ENCODE measurements around the gene SLC25A29.
"Not testable (repeated sequence)": the region's sequence is repeated elsewhere in the genome, so short reads cannot be mapped to it uniquely, and the experiment has no call there.

The SLC25A29 gene

GRCh38 chr14:100346306-100347091 lies 40.3 kb upstream of the SLC25A29 start:
- no peak overlapping the region for H3K4me3 ChIP-seq (ENCODE audit: low read length)
- TF ChIP-seq, protein P1, sequence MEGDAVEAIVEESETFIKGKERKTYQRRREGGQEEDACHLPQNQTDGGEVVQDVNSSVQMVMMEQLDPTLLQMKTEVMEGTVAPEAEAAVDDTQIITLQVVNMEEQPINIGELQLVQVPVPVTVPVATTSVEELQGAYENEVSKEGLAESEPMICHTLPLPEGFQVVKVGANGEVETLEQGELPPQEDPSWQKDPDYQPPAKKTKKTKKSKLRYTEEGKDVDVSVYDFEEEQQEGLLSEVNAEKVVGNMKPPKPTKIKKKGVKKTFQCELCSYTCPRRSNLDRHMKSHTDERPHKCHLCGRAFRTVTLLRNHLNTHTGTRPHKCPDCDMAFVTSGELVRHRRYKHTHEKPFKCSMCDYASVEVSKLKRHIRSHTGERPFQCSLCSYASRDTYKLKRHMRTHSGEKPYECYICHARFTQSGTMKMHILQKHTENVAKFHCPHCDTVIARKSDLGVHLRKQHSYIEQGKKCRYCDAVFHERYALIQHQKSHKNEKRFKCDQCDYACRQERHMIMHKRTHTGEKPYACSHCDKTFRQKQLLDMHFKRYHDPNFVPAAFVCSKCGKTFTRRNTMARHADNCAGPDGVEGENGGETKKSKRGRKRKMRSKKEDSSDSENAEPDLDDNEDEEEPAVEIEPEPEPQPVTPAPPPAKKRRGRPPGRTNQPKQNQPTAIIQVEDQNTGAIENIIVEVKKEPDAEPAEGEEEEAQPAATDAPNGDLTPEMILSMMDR (conservative IDR thresholded peaks at IDR 0.05; ENCODE audit: low read depth, low read length): no peak
- DNase-seq (ENCODE audit: low read depth): no peak

GRCh38 chr14:100345711-100346110 lies 39.5 kb upstream of the SLC25A29 start:
- TF ChIP-seq, protein P1 (conservative IDR thresholded peaks at IDR 0.05; ENCODE audit: low read depth, low read length): no peak

GRCh38 chr14:100344657-100345056 lies 38.4 kb upstream of the SLC25A29 start:
- DNase-seq (ENCODE audit: low read depth); H3K4me3 ChIP-seq (ENCODE audit: low read length): not testable (repeated sequence)

More at GRCh38 chr14:100345711-100346110, 39.5 kb upstream of the SLC25A29 start:
- DNase-seq (ENCODE audit: low read depth): no peak
- H3K4me3 ChIP-seq (ENCODE audit: low read length): no peak overlapping the region

DNA sequence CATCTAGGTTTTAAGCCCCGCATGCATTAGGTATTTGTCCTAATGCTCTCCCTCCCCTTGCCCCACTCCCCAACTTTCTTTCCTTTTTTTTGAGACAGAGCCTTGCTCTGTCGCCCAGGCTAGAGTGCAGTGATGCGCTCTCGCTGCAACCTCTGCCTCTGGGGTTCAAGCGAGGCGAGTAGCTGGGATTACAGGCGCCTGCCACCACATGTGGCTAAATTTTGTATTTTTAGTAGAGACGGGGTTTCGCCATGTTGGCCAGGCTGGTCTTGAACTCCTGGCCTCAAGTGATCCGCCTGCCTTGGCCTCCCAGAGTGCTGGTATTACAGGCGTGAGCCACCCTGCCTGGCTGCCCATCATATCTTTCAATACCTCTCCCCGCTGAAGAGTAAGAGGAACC lies 36.6 kb upstream of the SLC25A29 start:
- DNase-seq (ENCODE audit: low read depth); H3K4me3 ChIP-seq (ENCODE audit: low read length): not testable (repeated sequence)

DNA sequence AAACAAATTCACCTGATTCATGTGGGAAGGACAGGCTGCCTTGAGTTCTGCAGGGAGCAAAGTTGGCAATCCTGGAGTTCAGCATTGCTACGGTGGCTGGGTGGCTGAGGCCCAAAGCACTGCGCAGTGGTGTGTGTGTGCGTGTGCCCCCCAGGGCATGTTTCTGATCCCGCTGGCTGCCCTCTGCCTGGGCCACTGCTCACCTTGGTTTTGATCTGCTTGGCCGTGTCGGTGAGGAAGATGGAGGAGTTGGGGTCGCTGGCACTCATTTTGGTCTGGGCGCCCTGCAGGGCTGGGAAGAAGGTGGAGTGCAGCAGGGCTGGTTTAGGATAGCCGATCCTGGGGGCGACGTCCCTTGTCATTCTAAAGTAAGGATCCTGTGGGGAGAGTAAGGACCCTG lies 36.0 kb upstream of the SLC25A29 start:
- DNase-seq (ENCODE audit: low read depth): no peak
- no peak overlapping the region for H3K4me3 ChIP-seq (ENCODE audit: low read length)
- TF ChIP-seq, protein P1 (conservative IDR thresholded peaks at IDR 0.05; ENCODE audit: low read depth, low read length): no peak

- peak; percentile 59 for DNase-seq (ENCODE audit: low read depth)
- no peak overlapping the region for H3K4me3 ChIP-seq (ENCODE audit: low read length)
- TF ChIP-seq, protein P1 (conservative IDR thresholded peaks at IDR 0.05; ENCODE audit: low read depth, low read length): no peak
Measured at GRCh38 chr14:100341301-100342031, 35.2 kb upstream of the SLC25A29 start.

- TF ChIP-seq, protein P1 (conservative IDR thresholded peaks at IDR 0.05; ENCODE audit: low read depth, low read length): no peak
- H3K4me3 ChIP-seq (ENCODE audit: low read length): no peak overlapping the region
- DNase-seq (ENCODE audit: low read depth): no peak
Measured at GRCh38 chr14:100340423-100340813, 34.2 kb upstream of the SLC25A29 start.
